Fibroblast of mammary gland (primary cell): Measurements from ENCODE around the gene RFC1.

ENCODE experiments used
- DNase-seq: peaks from one replicate; pipeline ENCODE4 v3.0.0-alpha.2; 2010; ENCODE audit warnings: low read depth
- H3K4me3 ChIP-seq: 2 replicates; pipeline ENCODE4 v1.5.1; 2011; ENCODE audit warnings: low read depth, mild to moderate bottlenecking, low read length, moderate library complexity; ENCODE audit not compliant: control insufficient read depth
- CTCF ChIP-seq: conservative IDR thresholded peaks from 2 replicates; pipeline ENCODE4 v1.5.1; 2011; ENCODE audit warnings: low read depth, low read length, inconsistent platforms; ENCODE audit not compliant: control insufficient read depth, insufficient read depth

RFC1 gene

DNA sequence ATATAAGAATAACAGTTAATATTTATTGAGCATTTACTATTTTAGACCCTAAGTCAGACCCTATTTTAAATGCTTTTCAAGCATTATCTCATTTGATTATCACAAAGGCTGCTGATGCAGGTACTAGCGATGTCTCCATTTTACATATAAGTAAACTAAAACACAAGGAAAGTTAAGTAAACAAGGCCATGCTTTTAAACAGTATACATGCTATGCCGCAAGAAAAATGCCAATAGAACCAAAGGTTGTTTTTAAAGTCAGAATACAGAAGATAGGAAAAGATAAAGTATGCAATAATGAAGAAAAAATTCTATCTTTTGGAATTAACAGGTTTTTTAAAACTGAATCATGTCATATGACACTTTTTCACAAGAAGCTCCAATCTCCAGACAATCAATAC is 26.2 kb downstream of the RFC1 start:
- no peak for DNase-seq
- no peak overlapping the region for H3K4me3 ChIP-seq
- TF ChIP-seq CTCF = no peak

- DNase-seq = no peak
- no peak for TF ChIP-seq CTCF
- no peak overlapping the region for H3K4me3 ChIP-seq
Measured at GRCh38 chr4:39337841-39338240, 28.3 kb downstream of the RFC1 start.

GRCh38 chr4:39335566-39335965 is 30.6 kb downstream of the RFC1 start:
- DNase-seq = no peak
- H3K4me3 ChIP-seq = no peak overlapping the region
- TF ChIP-seq CTCF = no peak

- no peak for TF ChIP-seq CTCF
- DNase-seq = no peak
Measured at GRCh38 chr4:39331191-39331590, 35.0 kb downstream of the RFC1 start.

GRCh38 chr4:39330353-39330752 is 35.8 kb downstream of the RFC1 start:
- no peak for TF ChIP-seq CTCF
- H3K4me3 ChIP-seq = no peak overlapping the region
- DNase-seq = no peak

More at GRCh38 chr4:39331191-39331590, 35.0 kb downstream of the RFC1 start:
- no peak overlapping the region for H3K4me3 ChIP-seq

- no peak for DNase-seq
- TF ChIP-seq CTCF = no peak
- no peak overlapping the region for H3K4me3 ChIP-seq
Measured at GRCh38 chr4:39326468-39326977, 39.6 kb downstream of the RFC1 start.
